Measurements from ENCODE around the gene ADAMTS17.
"Not testable (repeated sequence)": the region's sequence is repeated elsewhere in the genome, so short reads cannot be mapped to it uniquely, and the experiment has no call there.

ADAMTS17 gene

GRCh38 chr15:100345438-100345837 lies 3.7 kb upstream of the ADAMTS17 start:
- H3K4me3 Mint-ChIP-seq = no peak overlapping the region
- peaks cover 13% of the 10 kb centered on the region for H3K4me1 Mint-ChIP-seq
- H3K27me3 Mint-ChIP-seq (ENCODE audit: low read depth) = peaks cover 37% of the 10 kb centered on the region
- H3K27ac Mint-ChIP-seq = no peak overlapping the region
- no peak for TF ChIP-seq CTCF (IDR thresholded peaks at IDR 0.05; ENCODE audit: unreplicated experiment in 3 of 3)
- no peaks in the 10 kb centered on the region for H3K36me3 Mint-ChIP-seq (ENCODE audit: low read depth)
- no peaks in the 10 kb centered on the region for H3K9me3 Mint-ChIP-seq

- H3K4me1 Mint-ChIP-seq = peaks cover 20% of the 10 kb centered on the region
- no peaks in the 10 kb centered on the region for H3K36me3 Mint-ChIP-seq (ENCODE audit: low read depth)
- H3K4me3 Mint-ChIP-seq = peak overlapping the region in 2 of 3 experiments; percentile 17 to 47
- no peak overlapping the region for H3K27ac Mint-ChIP-seq
- H3K9me3 Mint-ChIP-seq = no peaks in the 10 kb centered on the region
- H3K27me3 Mint-ChIP-seq (ENCODE audit: low read depth) = peaks cover 59% of the 10 kb centered on the region
- TF ChIP-seq CTCF (IDR thresholded peaks at IDR 0.05; ENCODE audit: unreplicated experiment in 3 of 3) = no peak
These were observed 1.5 kb upstream of the ADAMTS17 start for GRCh38 chr15:100343251-100343650.

- Mint-ChIP-seq H3K9me3 (no peaks in the 10 kb centered on the region), H3K27me3 (ENCODE audit: low read depth) (peaks cover 65% of the 10 kb centered on the region), H3K36me3 (ENCODE audit: low read depth) (no peaks in the 10 kb centered on the region), H3K27ac (no peak overlapping the region), H3K4me3 (peak overlapping the region in 2 of 3 experiments; percentile 70 to 83), H3K4me1 (peaks cover 29% of the 10 kb centered on the region)
- TF ChIP-seq CTCF (IDR thresholded peaks at IDR 0.05; ENCODE audit: unreplicated experiment in 3 of 3) = no peak
These were observed 481 bp downstream of the ADAMTS17 start for GRCh38 chr15:100341239-100341749.

- no peaks in the 10 kb centered on the region for H3K36me3 Mint-ChIP-seq (ENCODE audit: low read depth)
- peaks cover 62% of the 10 kb centered on the region for H3K27me3 Mint-ChIP-seq (ENCODE audit: low read depth)
- H3K27ac Mint-ChIP-seq = no peak overlapping the region
- no peaks in the 10 kb centered on the region for H3K9me3 Mint-ChIP-seq
- H3K4me1 Mint-ChIP-seq = peaks cover 35% of the 10 kb centered on the region
- TF ChIP-seq CTCF (IDR thresholded peaks at IDR 0.05; ENCODE audit: unreplicated experiment in 3 of 3) = no peak
- peak overlapping the region; percentile 76 to 87 (median 82) for H3K4me3 Mint-ChIP-seq
These were observed 995 bp downstream of the ADAMTS17 start for GRCh38 chr15:100340721-100341238.

GRCh38 chr15:100339999-100340398 lies 1.8 kb downstream of the ADAMTS17 start:
- H3K27ac Mint-ChIP-seq = no peak overlapping the region
- no peak for TF ChIP-seq CTCF (IDR thresholded peaks at IDR 0.05; ENCODE audit: unreplicated experiment in 3 of 3)
- H3K9me3 Mint-ChIP-seq = no peaks in the 10 kb centered on the region
- H3K4me3 Mint-ChIP-seq = peak overlapping the region; percentile 76 to 87 (median 82)
- H3K4me1 Mint-ChIP-seq = peaks cover 38% of the 10 kb centered on the region
- no peaks in the 10 kb centered on the region for H3K36me3 Mint-ChIP-seq (ENCODE audit: low read depth)
- peaks cover 61% of the 10 kb centered on the region for H3K27me3 Mint-ChIP-seq (ENCODE audit: low read depth)

- peaks cover 61% of the 10 kb centered on the region for H3K27me3 Mint-ChIP-seq (ENCODE audit: low read depth)
- H3K27ac Mint-ChIP-seq = peak overlapping the region; percentile 38 to 64 (median 40)
- peaks cover 38% of the 10 kb centered on the region for H3K4me1 Mint-ChIP-seq
- H3K36me3 Mint-ChIP-seq (ENCODE audit: low read depth); H3K9me3 Mint-ChIP-seq: not testable (repeated sequence)
- peak overlapping the region; percentile 76 to 87 (median 83) for H3K4me3 Mint-ChIP-seq
These were observed 2.3 kb downstream of the ADAMTS17 start for GRCh38 chr15:100339451-100339850.

Data from nephron (organoid).